Adrenal gland (tissue), 12 donors: ENCODE results near the gene ATRIP. TPM values are rescaled to one million over a fixed set of nuclear protein-coding genes. Genes with fewer than 3 reads are reported as not detected.

Source experiments
- DNase-seq, 7 donors: peaks; one replicate each; pipeline ENCODE4 v3.0.0-alpha.2; 2019 to 2020
- H3K27ac ChIP-seq, 5 donors: fragments of 200-600 bp; sonication (generic) in 4 of 5; 1 replicate in 3 of 5; 2 replicates in 2 of 5; pipeline versions ENCODE4 v1.5.1 to v1.8.0; 2016 to 2020; ENCODE audit warnings: mild to moderate bottlenecking in 1 of 5
- H3K27me3 ChIP-seq: fragments of 200-600 bp; 2 replicates; pipeline ENCODE4 v1.8.0; 2021
- H3K36me3 ChIP-seq, 2 donors: fragments of 200-600 bp; replicated peaks in 1 of 2; 1 replicate in 1 of 2; 2 replicates in 1 of 2; pipeline versions ENCODE4 v1.5.1 to v1.8.0; 2018 to 2022
- H3K4me1 ChIP-seq, 2 donors: fragments of 200-600 bp; replicated peaks in 1 of 2; 1 replicate in 1 of 2; 2 replicates in 1 of 2; pipeline versions ENCODE4 v1.5.1 to v1.8.0; 2018 to 2021
- H3K4me3 ChIP-seq, 4 donors: fragments of 200-600 bp; sonication (generic) in 3 of 4; one replicate each; pipeline ENCODE4 v1.5.1; 2016 to 2018
- H3K9me3 ChIP-seq, 3 donors: fragments of 200-600 bp; sonication (generic) in 1 of 3; replicated peaks in 1 of 3; 1 replicate in 2 of 3; 2 replicates in 1 of 3; pipeline versions ENCODE4 v1.5.1 to v1.8.0; 2016 to 2021
- POLR2A ChIP-seq, 2 donors: fragments of 450-650 bp; IDR thresholded peaks; one replicate each; pipeline ENCODE4 v1.6.1; 2017; ENCODE audit warnings: antibody characterized with exemption in 2 of 2, mild to moderate bottlenecking in 2 of 2, moderate library complexity in 1 of 2
- WGBS, 4 donors: extraction: QIAGEN DNeasy Blood & Tissue Kit in 2 of 4; methylation state at CpG; one replicate each; pipeline versions ENCODE4 v1.1.5 to v1.1.7; 2013 to 2017; 5-methylcytosine and 5-hydroxymethylcytosine counted together
- intact Hi-C, 2 donors: fragments of 100-400 bp; cut with DNase I; formaldehyde crosslinking; loops; one replicate each; pipeline versions ENCODE4 v1.14.1 to v1.15.0; 2022 to 2023
- polyA plus RNA-seq, 3 donors: library from polyadenylated mRNA; stranded (reverse); fragments of 200-250 nt in 2 of 3; fragments of 350-450 nt in 1 of 3; fragmentation: Illumina TruSeq in 1 of 3; extraction: RNeasy Lipid Tissue Mini Kit (QIAGEN cat#74804) in 1 of 3; gene quantifications; one replicate each; pipeline ENCODE4 v1.2.3, GENCODE V29; 2013 to 2014
- total RNA-seq, 9 donors: library from RNA; depleted of rRNA in 4 of 9; stranded (reverse); fragments of >200 nt in 4 of 9; fragments of 120-200 nt in 1 of 9; fragmentation: NEBNext Ultra II Directional in 1 of 9; extraction: Animal tissue kit (Norgen Biotek cat#: 25700) in 1 of 9; gene quantifications; one replicate each; pipeline versions ENCODE4 v1.1.0 to v1.2.4, GENCODE V29; 2013 to 2023
- TF ChIP-seq, protein P1 (sequence below), 6 experiments: fragments of 450-650 bp in 4 of 6; fragments of 200-600 bp in 2 of 6; sonication (generic) in 1 of 6; IDR thresholded peaks; 1 replicate in 5 of 6; 2 replicates in 1 of 6; pipeline versions ENCODE4 v1.5.1 to v1.8.0; 2016 to 2021; ENCODE audit warnings: antibody characterized with exemption in 6 of 6, mild to moderate bottlenecking in 2 of 6, moderate library complexity in 1 of 6
- donor health status: healthy with polysubstance abuse.
- donor health status: Bipolar disorder and iron deficiency.
- donor health status: DM: yes; HTN: yes; CAD: no.
- donor health status: DM: no; HTN: no; CAD: no.
- donor health status: DM: no; HTN: no; CAD: no.
- donor health status: DM: yes; HTN: yes; CAD: no.

The ATRIP gene
- total and polyA plus RNA-seq, 12 donors: 5.1 to 15.9 (median 6.8) TPM

DNA sequence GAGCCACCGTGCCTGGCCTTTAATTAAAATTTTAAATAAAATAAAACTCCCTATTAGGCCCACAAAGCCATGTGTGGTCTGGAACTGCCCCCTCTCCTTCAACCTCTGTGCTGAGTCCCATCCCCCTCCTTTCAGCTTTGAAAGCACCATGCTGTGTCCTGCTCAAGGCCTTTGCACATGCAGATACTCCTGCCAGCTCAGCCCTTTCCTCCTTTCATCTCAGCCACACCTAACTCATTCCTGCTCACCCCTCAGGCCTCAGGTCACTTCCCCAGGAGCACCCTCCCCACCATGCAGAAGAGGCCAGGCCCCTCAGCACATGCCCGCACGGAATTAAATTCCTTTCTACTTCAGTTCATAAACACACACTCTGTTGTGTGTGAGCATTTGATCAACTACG lies 28.1 kb downstream of the ATRIP start:
- H3K9me3 ChIP-seq: no peaks in the 10 kb centered on the region
- peak overlapping the region in 1 of 5 donors; percentile 55 for H3K27ac ChIP-seq
- TF ChIP-seq POLR2A (IDR thresholded peaks at IDR 0.05): no peak
- TF ChIP-seq, protein P1, sequence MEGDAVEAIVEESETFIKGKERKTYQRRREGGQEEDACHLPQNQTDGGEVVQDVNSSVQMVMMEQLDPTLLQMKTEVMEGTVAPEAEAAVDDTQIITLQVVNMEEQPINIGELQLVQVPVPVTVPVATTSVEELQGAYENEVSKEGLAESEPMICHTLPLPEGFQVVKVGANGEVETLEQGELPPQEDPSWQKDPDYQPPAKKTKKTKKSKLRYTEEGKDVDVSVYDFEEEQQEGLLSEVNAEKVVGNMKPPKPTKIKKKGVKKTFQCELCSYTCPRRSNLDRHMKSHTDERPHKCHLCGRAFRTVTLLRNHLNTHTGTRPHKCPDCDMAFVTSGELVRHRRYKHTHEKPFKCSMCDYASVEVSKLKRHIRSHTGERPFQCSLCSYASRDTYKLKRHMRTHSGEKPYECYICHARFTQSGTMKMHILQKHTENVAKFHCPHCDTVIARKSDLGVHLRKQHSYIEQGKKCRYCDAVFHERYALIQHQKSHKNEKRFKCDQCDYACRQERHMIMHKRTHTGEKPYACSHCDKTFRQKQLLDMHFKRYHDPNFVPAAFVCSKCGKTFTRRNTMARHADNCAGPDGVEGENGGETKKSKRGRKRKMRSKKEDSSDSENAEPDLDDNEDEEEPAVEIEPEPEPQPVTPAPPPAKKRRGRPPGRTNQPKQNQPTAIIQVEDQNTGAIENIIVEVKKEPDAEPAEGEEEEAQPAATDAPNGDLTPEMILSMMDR (IDR thresholded peaks at IDR 0.05): no peak
- 46 to 75% (median 57%) methylated on average over 4 of the region's 4 CpGs for WGBS, 4 donors
- no peak overlapping the region for H3K4me3 ChIP-seq
- intact Hi-C loops: no loop called here
- peaks cover 18 to 42% of the 10 kb centered on the region in 2 donors for H3K4me1 ChIP-seq
- DNase-seq: peak in 4 of 7 donors; percentile 35 to 59 (median 47)
- H3K36me3 ChIP-seq: peaks cover 0 to 2% of the 10 kb centered on the region in 2 donors
- H3K27me3 ChIP-seq: no peaks in the 10 kb centered on the region

DNA sequence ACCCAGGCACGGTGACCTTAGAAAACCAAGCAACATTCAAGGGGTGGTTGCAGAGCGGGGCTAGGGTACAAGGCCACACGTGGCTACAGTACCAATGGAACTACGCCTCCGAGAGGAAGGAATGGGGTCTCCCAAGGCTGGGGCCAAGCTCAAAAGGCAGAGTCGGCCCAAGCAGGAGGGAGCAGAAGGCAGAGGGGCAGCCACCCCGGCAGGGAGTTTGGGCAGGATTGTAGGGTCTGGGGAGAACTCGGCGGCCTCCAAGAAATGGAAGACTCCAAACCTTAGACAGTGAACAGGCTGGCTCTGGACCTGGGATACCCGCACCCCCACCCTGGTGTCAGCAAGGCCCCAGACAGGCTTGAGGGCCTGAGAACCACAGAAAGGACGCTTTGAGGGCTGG lies 28.7 kb downstream of the ATRIP start:
- Histone ChIP-seq H3K4me1 (peaks cover 18 to 36% of the 10 kb centered on the region in 2 donors), H3K4me3 (no peak overlapping the region), H3K27ac (peak overlapping the region in 1 of 5 donors; percentile 55), H3K36me3 (no peaks in the 10 kb centered on the region), H3K27me3 (no peaks in the 10 kb centered on the region), H3K9me3 (no peaks in the 10 kb centered on the region)
- no peak for TF ChIP-seq POLR2A (IDR thresholded peaks at IDR 0.05)
- TF ChIP-seq, protein P1 (IDR thresholded peaks at IDR 0.05): no peak
- DNase-seq: no peak
- intact Hi-C loops: no loop called here
- 86 to 88% (median 87%) methylated on average over 9 to 11 of the region's 11 CpGs for WGBS, 4 donors

DNA sequence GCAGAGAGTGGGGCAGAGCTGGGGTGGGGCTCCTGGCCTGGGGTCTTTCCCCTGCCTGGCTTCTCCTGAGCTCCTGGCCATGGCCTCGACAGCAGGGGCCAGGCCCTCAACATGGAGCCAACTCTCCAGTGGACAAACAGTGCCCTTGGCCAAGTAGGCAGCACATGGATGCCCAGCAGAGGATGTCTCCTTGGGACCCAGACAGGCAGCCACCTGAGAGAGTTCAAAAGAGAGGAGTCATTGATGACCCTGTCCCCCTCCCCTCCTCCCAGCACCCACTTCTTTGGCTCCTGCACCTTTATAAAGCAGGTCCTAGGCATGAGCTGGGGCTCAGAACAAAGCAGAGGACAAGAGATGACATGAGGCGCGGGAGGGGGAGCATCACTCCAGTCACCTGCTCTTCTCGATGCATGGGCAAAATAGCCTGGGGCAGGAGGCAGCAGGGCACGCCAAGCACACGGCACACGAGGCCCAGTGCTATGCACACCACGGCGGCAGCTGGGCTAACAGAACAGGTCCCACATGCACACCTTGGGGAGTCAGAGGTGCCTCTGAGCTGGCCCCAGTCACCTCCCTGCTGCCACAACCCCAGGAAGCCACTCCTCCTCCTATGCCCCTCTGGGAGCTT lies 30.0 kb downstream of the ATRIP start:
- no peak overlapping the region for H3K4me3 ChIP-seq
- H3K4me1 ChIP-seq: peaks cover 17 to 22% of the 10 kb centered on the region in 2 donors
- no peak overlapping the region for H3K27ac ChIP-seq
- WGBS, 4 donors: 82 to 92% (median 87%) methylated on average over 7 to 9 of the region's 9 CpGs
- H3K36me3 ChIP-seq: no peaks in the 10 kb centered on the region
- H3K27me3 ChIP-seq: no peaks in the 10 kb centered on the region
- peak in 1 of 7 donors; percentile 53 for DNase-seq
- intact Hi-C loops: no loop called here
- no peak for TF ChIP-seq POLR2A (IDR thresholded peaks at IDR 0.05)
- TF ChIP-seq, protein P1 (IDR thresholded peaks at IDR 0.05): no peak
- no peaks in the 10 kb centered on the region for H3K9me3 ChIP-seq

GRCh38 chr3:48477959-48478520 lies 31.5 kb downstream of the ATRIP start:
- H3K36me3 ChIP-seq: no peaks in the 10 kb centered on the region
- H3K4me3 ChIP-seq: no peak overlapping the region
- 87 to 93% (median 89%) methylated on average over 5 to 9 of the region's 9 CpGs for WGBS, 4 donors
- no peak for TF ChIP-seq POLR2A (IDR thresholded peaks at IDR 0.05)
- TF ChIP-seq, protein P1 (IDR thresholded peaks at IDR 0.05): no peak
- DNase-seq: peak in 1 of 7 donors; percentile 7
- intact Hi-C loops: no loop called here
- peaks cover 7 to 13% of the 10 kb centered on the region in 2 donors for H3K4me1 ChIP-seq
- H3K27me3 ChIP-seq: no peaks in the 10 kb centered on the region
- no peak overlapping the region for H3K27ac ChIP-seq
- no peaks in the 10 kb centered on the region for H3K9me3 ChIP-seq
